Uterus (tissue), 4 donors: Measurements from ENCODE around the gene LENEP. TPM values are rescaled to one million over a fixed set of nuclear protein-coding genes. Genes with fewer than 3 reads are reported as not detected.
"Not testable (repeated sequence)": the region's sequence is repeated elsewhere in the genome, so short reads cannot be mapped to it uniquely, and the experiment has no call there.

Experiments
- DNase-seq, 2 donors: peaks; one replicate each; pipeline ENCODE4 v3.0.0-alpha.2; 2019 to 2020
- H3K27ac ChIP-seq, 2 donors: fragments of 200-600 bp; sonication (generic); 1 replicate in 1 of 2; 2 replicates in 1 of 2; pipeline ENCODE4 v1.5.1; 2016 to 2018
- H3K27me3 ChIP-seq, 2 donors: fragments of 200-600 bp; sonication (generic); one replicate each; pipeline ENCODE4 v1.5.1; 2018 to 2019; ENCODE audit warnings: control low read depth in 1 of 2
- H3K36me3 ChIP-seq, 2 donors: fragments of 200-600 bp; sonication (generic); one replicate each; pipeline ENCODE4 v1.5.1; 2019; ENCODE audit warnings: control low read depth in 1 of 2
- H3K4me1 ChIP-seq, 2 donors: fragments of 200-600 bp; sonication (generic); one replicate each; pipeline ENCODE4 v1.5.1; 2018 to 2019; ENCODE audit warnings: control low read depth in 1 of 2
- H3K4me3 ChIP-seq, 2 donors: fragments of 200-600 bp; sonication (generic); 1 replicate in 1 of 2; 2 replicates in 1 of 2; pipeline ENCODE4 v1.5.1; 2018 to 2019; ENCODE audit warnings: mild to moderate bottlenecking in 1 of 2
- H3K9me3 ChIP-seq, 2 donors: fragments of 200-600 bp; sonication (generic); one replicate each; pipeline ENCODE4 v1.5.1; 2019; ENCODE audit warnings: control low read depth in 1 of 2
- POLR2A ChIP-seq, 2 donors: fragments of 450-650 bp; IDR thresholded peaks; one replicate each; pipeline ENCODE4 v1.6.1; 2016; ENCODE audit warnings: antibody characterized with exemption in 2 of 2, mild to moderate bottlenecking in 1 of 2, moderate library complexity in 1 of 2
- intact Hi-C: fragments of 100-400 bp; cut with DNase I; formaldehyde crosslinking; loops from one replicate; pipeline ENCODE4 v1.15.1; 2023; ENCODE audit warnings: low total_unique reads
- total RNA-seq, 4 donors: library from RNA; depleted of rRNA in 3 of 4; stranded (reverse); fragments of >200 nt in 3 of 4; gene quantifications; one replicate each; pipeline versions ENCODE4 v1.1.0 to v1.2.4, GENCODE V29; 2014 to 2023
- TF ChIP-seq, protein P1 (sequence below), 4 experiments: fragments of 200-600 bp in 2 of 4; fragments of 450-650 bp in 2 of 4; sonication (generic) in 2 of 4; IDR thresholded peaks; one replicate each; pipeline ENCODE4 v1.5.1; 2016 to 2019; ENCODE audit warnings: antibody characterized with exemption in 4 of 4, mild to moderate bottlenecking in 2 of 4, moderate library complexity in 1 of 4
- donor health status: DM: yes; HTN: yes; CAD: no.

Gene LENEP
- total RNA-seq, 4 donors from 2014 or later: 0.83 TPM; not detected in 3

DNA sequence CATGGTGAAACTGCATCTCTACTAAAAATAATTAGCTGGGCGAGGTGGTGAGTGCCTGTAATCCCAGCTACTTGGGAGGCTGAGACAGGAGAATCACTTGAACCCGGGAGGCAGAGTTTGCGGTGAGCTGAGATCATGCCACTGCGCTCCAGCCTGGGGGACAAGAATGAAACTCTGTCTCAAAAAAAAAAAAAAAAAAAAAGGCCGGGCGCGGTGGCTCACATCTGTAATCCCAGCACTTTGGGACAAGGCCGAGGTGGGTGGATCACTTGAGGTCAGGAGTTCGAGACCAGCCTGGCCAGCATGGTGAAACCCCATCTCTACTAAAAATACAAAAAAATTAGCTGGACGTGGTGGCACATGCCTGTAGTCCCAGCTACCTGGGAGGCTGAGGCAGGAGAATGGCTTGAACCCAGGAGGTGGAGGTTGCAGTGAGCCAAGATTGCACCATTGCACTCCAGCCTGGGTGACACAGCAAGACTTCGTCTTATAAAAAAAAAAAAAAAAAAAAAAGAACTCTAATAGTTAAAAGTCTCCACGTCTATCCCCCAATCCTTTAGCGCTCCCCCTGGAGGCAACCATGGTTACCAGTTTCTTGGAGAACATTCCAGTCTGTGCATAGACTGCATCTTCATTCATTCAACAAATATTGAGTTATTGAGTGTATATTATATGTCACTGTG is 2.1 kb downstream of the LENEP start:
- H3K27me3 ChIP-seq, H3K4me3 ChIP-seq, H3K36me3 ChIP-seq, H3K27ac ChIP-seq, H3K9me3 ChIP-seq, intact Hi-C loops: not testable (repeated sequence)
- TF ChIP-seq, protein P1, sequence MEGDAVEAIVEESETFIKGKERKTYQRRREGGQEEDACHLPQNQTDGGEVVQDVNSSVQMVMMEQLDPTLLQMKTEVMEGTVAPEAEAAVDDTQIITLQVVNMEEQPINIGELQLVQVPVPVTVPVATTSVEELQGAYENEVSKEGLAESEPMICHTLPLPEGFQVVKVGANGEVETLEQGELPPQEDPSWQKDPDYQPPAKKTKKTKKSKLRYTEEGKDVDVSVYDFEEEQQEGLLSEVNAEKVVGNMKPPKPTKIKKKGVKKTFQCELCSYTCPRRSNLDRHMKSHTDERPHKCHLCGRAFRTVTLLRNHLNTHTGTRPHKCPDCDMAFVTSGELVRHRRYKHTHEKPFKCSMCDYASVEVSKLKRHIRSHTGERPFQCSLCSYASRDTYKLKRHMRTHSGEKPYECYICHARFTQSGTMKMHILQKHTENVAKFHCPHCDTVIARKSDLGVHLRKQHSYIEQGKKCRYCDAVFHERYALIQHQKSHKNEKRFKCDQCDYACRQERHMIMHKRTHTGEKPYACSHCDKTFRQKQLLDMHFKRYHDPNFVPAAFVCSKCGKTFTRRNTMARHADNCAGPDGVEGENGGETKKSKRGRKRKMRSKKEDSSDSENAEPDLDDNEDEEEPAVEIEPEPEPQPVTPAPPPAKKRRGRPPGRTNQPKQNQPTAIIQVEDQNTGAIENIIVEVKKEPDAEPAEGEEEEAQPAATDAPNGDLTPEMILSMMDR (IDR thresholded peaks at IDR 0.05): peak; percentile 24 to 43 (median 34)
- peak; percentile 66 to 76 for DNase-seq
- peaks cover 0 to 11% of the 10 kb centered on the region in 2 donors for H3K4me1 ChIP-seq

GRCh38 chr1:154996966-154997701 is 3.7 kb downstream of the LENEP start:
- H3K4me3 ChIP-seq: no peak overlapping the region
- no peaks in the 10 kb centered on the region for H3K27me3 ChIP-seq
- DNase-seq: no peak
- TF ChIP-seq, protein P1 (IDR thresholded peaks at IDR 0.05): no peak
- no peak for TF ChIP-seq POLR2A (IDR thresholded peaks at IDR 0.05)
- intact Hi-C loops: no loop called here
- no peak overlapping the region for H3K27ac ChIP-seq
- peaks cover 0 to 11% of the 10 kb centered on the region in 2 donors for H3K4me1 ChIP-seq
- H3K9me3 ChIP-seq: no peaks in the 10 kb centered on the region
- no peaks in the 10 kb centered on the region for H3K36me3 ChIP-seq

DNA sequence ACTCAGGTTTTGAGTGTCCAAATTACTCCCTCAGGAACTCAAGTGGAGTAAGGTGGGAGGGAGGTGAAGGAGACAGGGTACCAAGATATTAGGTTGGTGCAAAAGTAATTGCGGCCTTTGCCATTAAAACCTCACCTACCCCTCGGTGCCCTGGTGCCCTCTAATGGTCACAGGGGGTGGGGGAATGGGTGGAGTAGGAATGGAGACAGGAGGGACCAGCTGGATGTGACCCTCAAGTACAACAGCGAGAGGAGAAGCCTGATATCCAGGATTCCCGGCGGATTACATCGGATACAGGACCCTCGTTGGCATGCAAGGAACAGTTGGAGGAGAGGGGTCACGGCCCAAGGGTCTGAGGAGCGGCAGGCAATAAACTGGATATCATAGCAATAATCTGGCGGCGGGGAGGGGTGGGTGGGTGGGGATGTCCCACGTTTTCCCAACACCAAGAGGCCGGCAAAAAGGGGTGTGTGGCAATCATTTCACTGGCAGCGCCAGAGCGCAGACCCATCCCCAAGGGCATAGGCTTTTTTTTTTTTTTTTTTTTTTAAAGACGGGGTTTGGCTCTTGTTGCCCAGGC is 4.9 kb downstream of the LENEP start:
- intact Hi-C loops: no loop called here
- DNase-seq: no peak
- H3K36me3 ChIP-seq: no peaks in the 10 kb centered on the region
- peaks cover 0 to 11% of the 10 kb centered on the region in 2 donors for H3K4me1 ChIP-seq
- H3K9me3 ChIP-seq: no peaks in the 10 kb centered on the region
- H3K4me3 ChIP-seq: no peak overlapping the region
- peak overlapping the region in 1 of 2 donors; percentile 95 for H3K27ac ChIP-seq
- H3K27me3 ChIP-seq: no peaks in the 10 kb centered on the region
- TF ChIP-seq POLR2A (IDR thresholded peaks at IDR 0.05): no peak
- TF ChIP-seq, protein P1 (IDR thresholded peaks at IDR 0.05): no peak

DNA sequence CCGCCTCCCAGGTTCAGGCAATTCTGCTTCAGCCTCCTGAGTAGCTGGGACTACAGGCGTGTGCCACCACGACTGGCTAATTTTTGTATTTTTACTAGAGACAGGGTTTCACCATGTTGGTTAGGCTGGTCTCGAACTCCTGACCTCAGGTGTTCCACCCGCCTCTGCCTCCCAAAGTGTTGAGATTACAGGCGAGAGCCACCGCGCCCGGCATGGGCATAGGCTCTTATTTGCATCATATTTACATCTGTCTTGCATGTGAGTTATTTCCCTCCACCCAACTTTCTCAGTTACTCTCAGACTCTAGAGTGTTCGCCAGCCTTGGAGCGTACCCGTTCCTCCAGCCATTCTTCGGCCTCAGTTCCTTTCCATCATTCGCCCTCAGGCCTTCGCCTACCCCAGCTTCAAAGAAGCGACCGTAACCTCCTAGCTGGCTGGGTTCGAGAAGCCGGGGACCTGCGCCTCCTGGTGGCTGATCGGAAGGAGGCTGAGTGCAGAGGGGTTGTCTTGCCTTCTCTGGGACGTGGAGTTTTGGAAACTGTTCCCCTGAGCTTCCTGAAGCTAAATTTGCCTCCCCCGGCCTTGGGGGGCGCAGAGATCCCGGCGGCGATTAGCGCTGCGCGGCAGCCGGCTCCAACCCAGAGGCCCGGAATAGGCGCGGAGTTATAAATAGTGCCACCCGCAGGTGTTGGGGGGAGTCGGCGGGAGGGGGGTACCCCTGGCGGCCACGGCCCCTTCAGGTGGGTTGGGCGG is 5.6 kb downstream of the LENEP start:
- intact Hi-C loops: no loop called here
- H3K4me1 ChIP-seq: peaks cover 0 to 11% of the 10 kb centered on the region in 2 donors
- H3K9me3 ChIP-seq: no peaks in the 10 kb centered on the region
- H3K27me3 ChIP-seq: no peaks in the 10 kb centered on the region
- H3K36me3 ChIP-seq: no peaks in the 10 kb centered on the region
- peak; percentile 70 to 78 for DNase-seq
- peak overlapping the region; percentile 95 to 99 for H3K27ac ChIP-seq
- H3K4me3 ChIP-seq: peak overlapping the region; percentile 56 to 97
- TF ChIP-seq, protein P1 (IDR thresholded peaks at IDR 0.05): peak; percentile 65 to 79 (median 74)
- TF ChIP-seq POLR2A (IDR thresholded peaks at IDR 0.05): no peak
